Cardiac muscle cell (in vitro differentiated cells and primary cell): ENCODE data around the gene LYZL1. TPM values are rescaled to one million over a fixed set of nuclear protein-coding genes. Genes with fewer than 3 reads are reported as not detected.
"Not testable (repeated sequence)": the region's sequence is repeated elsewhere in the genome, so short reads cannot be mapped to it uniquely, and the experiment has no call there.

Source experiments
- DNase-seq, 2 donors: peaks; one replicate each; pipeline versions ENCODE4 v3.0.0 to v3.0.0-alpha.2; 2010 to 2017; ENCODE audit warnings: low read depth in 1 of 2, low spot score in 1 of 2
- H3K27ac ChIP-seq: fragments of 200-600 bp; sonication (generic); 2 replicates; pipeline ENCODE4 v1.5.1; 2016
- H3K27me3 ChIP-seq: fragments of 200-600 bp; sonication (generic); 2 replicates; pipeline ENCODE4 v1.6.0; 2016; ENCODE audit warnings: control low read depth
- H3K36me3 ChIP-seq: fragments of 200-600 bp; sonication (generic); 2 replicates; pipeline ENCODE4 v1.5.1; 2016; ENCODE audit warnings: control low read depth
- H3K4me1 ChIP-seq: fragments of 200-600 bp; sonication (generic); 2 replicates; pipeline ENCODE4 v1.8.1; 2017; ENCODE audit warnings: low read depth, mild to moderate bottlenecking, mixed run types
- H3K4me3 ChIP-seq: fragments of 200-600 bp; sonication (generic); 2 replicates; pipeline ENCODE4 v1.5.1; 2016; ENCODE audit warnings: mild to moderate bottlenecking
- H3K9me3 ChIP-seq: fragments of 200-600 bp; sonication (generic); 2 replicates; pipeline ENCODE4 v1.5.1; 2017; ENCODE audit warnings: low read depth, mild to moderate bottlenecking, control low read depth
- CTCF ChIP-seq: IDR thresholded peaks from 2 replicates; pipeline ENCODE4 v1.5.1; 2012; ENCODE audit warnings: low read depth, mild to moderate bottlenecking, low read length
- polyA plus RNA-seq: library from polyadenylated mRNA; unstranded; fragments of >200 nt; fragmentation: Nextera tagmentation; extraction: Ambion mirVana; gene quantifications from 2 replicates; pipeline ENCODE4 v1.2.1, GENCODE V29; 2016
- total RNA-seq: library from RNA; depleted of rRNA; stranded (reverse); fragments of >200 nt; gene quantifications from 2 replicates; pipeline ENCODE4 v1.2.3, GENCODE V29; 2016

LYZL1 gene
- total and polyA plus RNA-seq, 2 experiments from 2014 or later, result 0.17 TPM; not detected in 1

GRCh38 chr10:29317027-29317420 lies 28.2 kb downstream of the LYZL1 start:
- Histone ChIP-seq H3K36me3 (no peaks in the 10 kb centered on the region), H3K4me3 (no peak overlapping the region), H3K27ac (peak overlapping the region; percentile 84), H3K9me3 (no peaks in the 10 kb centered on the region), H3K27me3 (no peaks in the 10 kb centered on the region), H3K4me1 (peaks cover 35% of the 10 kb centered on the region)
- peak in 1 of 2 donors; percentile 22 for DNase-seq
- TF ChIP-seq CTCF, result no peak

DNA sequence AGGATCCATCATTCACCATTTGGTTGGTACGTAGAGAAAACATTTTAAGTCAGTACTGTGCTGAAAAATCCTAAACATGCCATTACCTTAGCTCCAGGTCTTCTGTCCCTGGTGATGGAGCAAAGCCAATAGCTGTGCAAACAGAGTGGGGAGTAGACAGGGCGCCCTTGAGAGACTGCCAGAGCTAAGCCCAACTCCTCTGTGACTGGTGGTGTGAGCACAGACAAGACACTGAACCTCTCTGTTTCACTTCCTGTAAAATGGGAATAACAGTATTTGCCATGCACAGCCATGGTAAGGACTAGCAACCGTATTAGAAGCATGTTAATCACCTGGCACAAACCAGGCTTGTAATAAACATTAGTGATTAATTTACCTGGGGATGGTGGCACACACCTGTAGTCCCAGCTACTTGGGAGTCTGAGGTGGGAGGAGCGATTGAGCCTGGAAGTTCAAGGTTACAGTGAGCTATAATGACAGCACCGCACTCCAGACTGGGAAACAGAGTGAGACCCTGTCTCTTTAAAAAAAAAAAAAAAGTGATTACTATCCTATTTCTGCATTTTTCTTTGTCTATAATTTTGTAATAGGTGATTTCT lies 28.7 kb downstream of the LYZL1 start:
- DNase-seq, result no peak
- no peaks in the 10 kb centered on the region for H3K9me3 ChIP-seq
- no peak for TF ChIP-seq CTCF
- H3K4me1 ChIP-seq, result peaks cover 40% of the 10 kb centered on the region
- H3K36me3 ChIP-seq, result no peaks in the 10 kb centered on the region
- peak overlapping the region; percentile 84 for H3K27ac ChIP-seq
- no peaks in the 10 kb centered on the region for H3K27me3 ChIP-seq
- no peak overlapping the region for H3K4me3 ChIP-seq

DNA sequence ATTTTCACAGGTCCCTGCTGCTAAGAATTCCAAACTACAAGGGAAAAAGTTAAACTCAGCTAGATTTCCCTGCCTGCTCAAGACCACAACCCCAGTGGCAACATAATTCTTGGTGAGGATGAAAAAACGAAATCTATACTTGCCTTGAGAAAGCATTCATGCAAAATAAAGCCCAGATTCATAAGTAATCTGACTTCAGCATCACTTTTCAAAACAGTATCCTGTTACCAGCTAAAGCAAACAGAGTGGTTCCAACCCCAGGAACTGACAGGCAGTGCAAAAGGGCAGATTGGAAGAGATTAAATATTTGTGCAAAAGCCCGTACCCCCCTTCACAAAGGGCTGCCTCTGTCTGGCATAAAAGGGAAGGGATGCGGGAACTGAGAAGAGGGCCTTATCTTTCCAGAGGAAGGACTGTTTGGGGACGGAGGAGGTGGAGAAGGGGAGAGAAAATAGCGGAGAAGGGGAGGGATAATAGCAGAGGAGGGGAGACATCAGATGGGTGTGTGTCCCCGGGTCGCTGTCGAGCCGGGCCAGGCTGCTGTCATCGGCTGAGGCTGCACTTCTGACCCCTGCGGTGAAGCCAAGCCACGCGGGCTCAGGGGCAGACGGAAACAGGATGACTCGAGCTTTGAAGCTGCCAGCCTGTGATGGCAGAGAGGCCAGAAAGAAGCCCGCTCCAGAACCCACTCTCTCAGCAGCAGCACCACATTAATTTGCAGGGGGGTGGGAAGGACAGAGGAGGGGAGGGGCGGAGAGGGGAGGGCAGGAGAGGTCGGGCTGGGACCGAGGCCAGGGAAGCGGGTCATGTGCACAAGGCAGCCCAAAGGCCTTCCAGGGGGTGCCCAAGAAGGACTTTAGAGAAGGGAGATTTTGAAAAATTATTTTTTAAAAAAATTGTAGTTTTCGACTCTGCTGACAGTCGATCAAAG lies 29.5 kb downstream of the LYZL1 start:
- H3K9me3 ChIP-seq, H3K36me3 ChIP-seq, H3K27me3 ChIP-seq, H3K4me3 ChIP-seq: not testable (repeated sequence)
- DNase-seq, result peak; percentile 44 to 61
- Histone ChIP-seq H3K27ac (peak overlapping the region; percentile 84), H3K4me1 (peaks cover 49% of the 10 kb centered on the region)

- no peaks in the 10 kb centered on the region for H3K36me3 ChIP-seq
- H3K27ac ChIP-seq, result peak overlapping the region; percentile 84
- TF ChIP-seq CTCF, result no peak
- no peaks in the 10 kb centered on the region for H3K9me3 ChIP-seq
- no peak overlapping the region for H3K4me3 ChIP-seq
- DNase-seq, result no peak
- H3K27me3 ChIP-seq, result no peaks in the 10 kb centered on the region
- H3K4me1 ChIP-seq, result peaks cover 52% of the 10 kb centered on the region
These were observed 30.4 kb downstream of the LYZL1 start for GRCh38 chr10:29319205-29319781.

DNA sequence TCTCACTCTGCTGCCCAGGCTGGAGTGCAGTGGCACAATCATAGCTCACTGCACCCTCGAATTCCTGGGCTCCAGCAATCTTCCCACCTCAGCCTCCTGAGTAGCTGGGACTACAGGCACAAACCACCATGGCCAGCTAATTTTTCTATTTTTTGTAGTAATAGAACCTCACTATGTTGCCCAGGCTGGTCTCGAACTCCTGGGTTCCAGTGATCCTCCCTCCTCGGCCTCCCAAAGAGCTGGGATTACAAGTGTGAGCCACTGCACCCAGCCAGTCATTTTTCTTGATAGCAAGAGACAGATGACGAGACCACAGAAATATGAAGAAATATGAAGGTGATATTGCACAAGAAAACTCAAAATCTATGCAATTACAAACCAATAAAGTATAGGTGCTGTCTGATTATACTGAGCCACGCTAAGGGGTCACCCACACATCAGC lies 31.8 kb downstream of the LYZL1 start:
- H3K9me3 ChIP-seq, H3K36me3 ChIP-seq, H3K27ac ChIP-seq, H3K4me3 ChIP-seq, H3K27me3 ChIP-seq: not testable (repeated sequence)
- H3K4me1 ChIP-seq, result peaks cover 59% of the 10 kb centered on the region
- peak in 1 of 2 donors; percentile 33 for DNase-seq

GRCh38 chr10:29321656-29322055 lies 32.8 kb downstream of the LYZL1 start:
- Histone ChIP-seq H3K27me3 (no peaks in the 10 kb centered on the region), H3K4me3 (no peak overlapping the region), H3K27ac (peak overlapping the region; percentile 96), H3K9me3 (no peaks in the 10 kb centered on the region), H3K36me3 (no peaks in the 10 kb centered on the region), H3K4me1 (peaks cover 56% of the 10 kb centered on the region)
- no peak for TF ChIP-seq CTCF
- no peak for DNase-seq
